A549 treated with RU486 at 1 μM for 4 hours (cell line): ENCODE data around the gene ACSL1. TPM values are rescaled to one million over a fixed set of nuclear protein-coding genes. Genes with fewer than 3 reads are reported as not detected.

Experiments
- total RNA-seq: library from RNA; stranded (reverse); fragments of 200-300 nt; extraction: Qiagen RNA extraction; gene quantifications from 5 replicates; pipeline ENCODE4 v1.2.3, GENCODE V29; 2022; ENCODE audit warnings: low read depth

Gene ACSL1, protein sequence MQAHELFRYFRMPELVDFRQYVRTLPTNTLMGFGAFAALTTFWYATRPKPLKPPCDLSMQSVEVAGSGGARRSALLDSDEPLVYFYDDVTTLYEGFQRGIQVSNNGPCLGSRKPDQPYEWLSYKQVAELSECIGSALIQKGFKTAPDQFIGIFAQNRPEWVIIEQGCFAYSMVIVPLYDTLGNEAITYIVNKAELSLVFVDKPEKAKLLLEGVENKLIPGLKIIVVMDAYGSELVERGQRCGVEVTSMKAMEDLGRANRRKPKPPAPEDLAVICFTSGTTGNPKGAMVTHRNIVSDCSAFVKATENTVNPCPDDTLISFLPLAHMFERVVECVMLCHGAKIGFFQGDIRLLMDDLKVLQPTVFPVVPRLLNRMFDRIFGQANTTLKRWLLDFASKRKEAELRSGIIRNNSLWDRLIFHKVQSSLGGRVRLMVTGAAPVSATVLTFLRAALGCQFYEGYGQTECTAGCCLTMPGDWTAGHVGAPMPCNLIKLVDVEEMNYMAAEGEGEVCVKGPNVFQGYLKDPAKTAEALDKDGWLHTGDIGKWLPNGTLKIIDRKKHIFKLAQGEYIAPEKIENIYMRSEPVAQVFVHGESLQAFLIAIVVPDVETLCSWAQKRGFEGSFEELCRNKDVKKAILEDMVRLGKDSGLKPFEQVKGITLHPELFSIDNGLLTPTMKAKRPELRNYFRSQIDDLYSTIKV
- total RNA-seq, result 9.6 to 15.4 TPM (median 12.2 TPM) in 5 replicates

GRCh38 chr4:184825896-184826690 is at the start of gene ACSL1:
TSS of gene ACSL1 (minus strand) at chr4:184825968. CDS start at chr4:184803514, 22,454 bp downstream.

GRCh38 chr4:184733654-184734524 is 91.9 kb downstream of the ACSL1 start, which contains the start of gene CENPU:
TSS of gene CENPU (minus strand) at chr4:184734096. CDS start at chr4:184734062, 34 bp downstream.

Other genes with a start within 250 kb of the ACSL1 start
- 13.1 to 26.4 TPM (median 22.1 TPM) in 5 replicates for gene CASP3, start 176.5 kb downstream of the ACSL1 start, total RNA-seq
- gene PRIMPOL, start 176.2 kb downstream of the ACSL1 start, total RNA-seq, result 5.1 to 8.2 TPM (median 6.9 TPM) in 5 replicates
- gene CENPU, start 91.9 kb downstream of the ACSL1 start, total RNA-seq, result 20.8 to 26.4 TPM (median 24.4 TPM) in 5 replicates
- gene HELT, start 192.5 kb upstream of the ACSL1 start, total RNA-seq, result not detected in 5 replicates